AML-193 (cell line): ENCODE data around the gene USP15.

Experiments
- DNase-seq, 2 experiments: peaks; one replicate each; lab custom pipeline; 2025; lab: John Stamatoyannopoulos, UW

USP15 gene

GRCh38 chr12:62284749-62285148, 24.5 kb downstream of the USP15 start:
- DNase-seq: no peak

GRCh38 chr12:62285284-62285683, 25.1 kb downstream of the USP15 start:
- no peak for DNase-seq

GRCh38 chr12:62288328-62288727, 28.1 kb downstream of the USP15 start:
- DNase-seq: no peak

GRCh38 chr12:62290846-62291245, 30.6 kb downstream of the USP15 start:
- DNase-seq: no peak

GRCh38 chr12:62291864-62292760, 31.9 kb downstream of the USP15 start:
- no peak for DNase-seq

GRCh38 chr12:62292761-62293344, 32.6 kb downstream of the USP15 start:
- DNase-seq: no peak

- DNase-seq: no peak
Measured at GRCh38 chr12:62294378-62294777, 34.2 kb downstream of the USP15 start.

- DNase-seq: no peak
Measured at GRCh38 chr12:62296001-62296400, 35.8 kb downstream of the USP15 start.

- peak; percentile 25 to 36 for DNase-seq
Measured at GRCh38 chr12:62297321-62297720, 37.1 kb downstream of the USP15 start.

GRCh38 chr12:62299617-62300016, 39.4 kb downstream of the USP15 start:
- no peak for DNase-seq

- no peak for DNase-seq
Measured at GRCh38 chr12:62301080-62301798, 41.0 kb downstream of the USP15 start.

GRCh38 chr12:62301799-62302133, 41.6 kb downstream of the USP15 start:
- DNase-seq: no peak

GRCh38 chr12:62304560-62304959, 44.4 kb downstream of the USP15 start:
- DNase-seq: no peak

- DNase-seq: no peak
Measured at GRCh38 chr12:62305778-62306177, 45.6 kb downstream of the USP15 start.

- DNase-seq: no peak
Measured at GRCh38 chr12:62306569-62307530, 46.6 kb downstream of the USP15 start.

- no peak for DNase-seq
Measured at GRCh38 chr12:62308201-62308600, 48.0 kb downstream of the USP15 start.

GRCh38 chr12:62313727-62314380, 53.6 kb downstream of the USP15 start:
- no peak for DNase-seq

- no peak for DNase-seq
Measured at GRCh38 chr12:62317017-62317416, 56.8 kb downstream of the USP15 start.

- no peak for DNase-seq
Measured at GRCh38 chr12:62319058-62319457, 58.9 kb downstream of the USP15 start.

- no peak for DNase-seq
Measured at GRCh38 chr12:62320054-62320453, 59.9 kb downstream of the USP15 start.

- DNase-seq: no peak
Measured at GRCh38 chr12:62323386-62323785, 63.2 kb downstream of the USP15 start.
